Measurements from ENCODE around the gene AP4M1.

Gene AP4M1

DNA sequence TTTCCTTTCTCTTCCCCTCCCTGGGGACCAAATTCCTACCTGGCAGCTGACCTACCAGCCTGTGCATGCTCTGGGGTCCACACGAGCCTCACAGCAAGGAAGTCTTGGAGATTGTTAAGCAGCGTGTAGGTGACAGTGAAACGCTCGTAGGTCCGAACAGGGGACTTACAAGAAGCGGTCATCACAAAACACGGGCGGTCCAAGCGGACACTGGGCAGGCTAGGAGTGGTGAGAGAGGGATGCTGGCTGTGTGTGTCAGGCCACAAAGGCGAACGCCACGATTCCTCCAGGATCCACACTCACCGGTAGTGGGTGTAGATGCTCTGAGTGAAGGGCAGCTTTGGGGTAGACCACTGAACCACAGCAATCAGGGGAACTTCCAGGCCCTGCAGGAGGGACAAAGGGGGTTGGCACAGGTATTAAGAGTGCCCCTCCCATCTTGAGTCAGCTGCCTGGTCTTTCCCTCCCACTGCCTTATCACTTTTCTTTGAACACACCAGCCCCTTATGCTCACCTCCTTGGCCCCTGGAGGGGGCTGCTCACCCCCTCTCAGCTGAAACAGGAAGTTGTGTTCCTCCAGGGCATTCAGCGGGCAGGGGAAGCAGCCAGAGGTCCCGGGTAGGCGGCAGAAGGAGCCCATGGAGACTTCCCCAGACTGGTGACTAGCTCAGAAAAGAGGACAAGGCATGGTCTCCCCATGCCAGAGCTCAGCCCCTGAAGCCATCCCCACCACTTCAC, 55.1 kb downstream of the AP4M1 start:
- TF ChIP-seq GLIS3 (CRISPR knock-in tag; IDR thresholded peaks at IDR 0.05) (no peak), ESRRG (CRISPR knock-in tag; IDR thresholded peaks at IDR 0.05) (no peak), ZFP3 (CRISPR knock-in tag; IDR thresholded peaks at IDR 0.05) (no peak), CSDC2 (CRISPR knock-in tag; IDR thresholded peaks at IDR 0.05) (no peak), TCF4 (CRISPR knock-in tag; IDR thresholded peaks at IDR 0.05; ENCODE audit: borderline replicate concordance) (no peak), ZNF70 (CRISPR knock-in tag; IDR thresholded peaks at IDR 0.05) (no peak), PPARA (CRISPR knock-in tag; IDR thresholded peaks at IDR 0.05; ENCODE audit: borderline replicate concordance) (no peak), SNAI2 (CRISPR knock-in tag; IDR thresholded peaks at IDR 0.05) (no peak), ZNF565 (CRISPR knock-in tag; conservative IDR thresholded peaks at IDR 0.05; ENCODE audit: low read depth) (no peak), ISL1 (CRISPR knock-in tag; IDR thresholded peaks at IDR 0.05) (no peak), ZFP30 (CRISPR knock-in tag; IDR thresholded peaks at IDR 0.05) (no peak), ZNF8 (CRISPR knock-in tag; IDR thresholded peaks at IDR 0.05) (no peak), ARNTL (CRISPR knock-in tag; IDR thresholded peaks at IDR 0.05; ENCODE audit: borderline replicate concordance, low read depth) (no peak), BACH2 (CRISPR knock-in tag; IDR thresholded peaks at IDR 0.05; ENCODE audit: borderline replicate concordance) (no peak), ZC3H10 (CRISPR knock-in tag; IDR thresholded peaks at IDR 0.05) (no peak)
- TF ChIP-seq, protein P1, sequence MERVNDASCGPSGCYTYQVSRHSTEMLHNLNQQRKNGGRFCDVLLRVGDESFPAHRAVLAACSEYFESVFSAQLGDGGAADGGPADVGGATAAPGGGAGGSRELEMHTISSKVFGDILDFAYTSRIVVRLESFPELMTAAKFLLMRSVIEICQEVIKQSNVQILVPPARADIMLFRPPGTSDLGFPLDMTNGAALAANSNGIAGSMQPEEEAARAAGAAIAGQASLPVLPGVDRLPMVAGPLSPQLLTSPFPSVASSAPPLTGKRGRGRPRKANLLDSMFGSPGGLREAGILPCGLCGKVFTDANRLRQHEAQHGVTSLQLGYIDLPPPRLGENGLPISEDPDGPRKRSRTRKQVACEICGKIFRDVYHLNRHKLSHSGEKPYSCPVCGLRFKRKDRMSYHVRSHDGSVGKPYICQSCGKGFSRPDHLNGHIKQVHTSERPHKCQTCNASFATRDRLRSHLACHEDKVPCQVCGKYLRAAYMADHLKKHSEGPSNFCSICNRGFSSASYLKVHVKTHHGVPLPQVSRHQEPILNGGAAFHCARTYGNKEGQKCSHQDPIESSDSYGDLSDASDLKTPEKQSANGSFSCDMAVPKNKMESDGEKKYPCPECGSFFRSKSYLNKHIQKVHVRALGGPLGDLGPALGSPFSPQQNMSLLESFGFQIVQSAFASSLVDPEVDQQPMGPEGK (CRISPR knock-in tag; IDR thresholded peaks at IDR 0.05; ENCODE audit: borderline replicate concordance): no peak
- TF ChIP-seq, protein P2, sequence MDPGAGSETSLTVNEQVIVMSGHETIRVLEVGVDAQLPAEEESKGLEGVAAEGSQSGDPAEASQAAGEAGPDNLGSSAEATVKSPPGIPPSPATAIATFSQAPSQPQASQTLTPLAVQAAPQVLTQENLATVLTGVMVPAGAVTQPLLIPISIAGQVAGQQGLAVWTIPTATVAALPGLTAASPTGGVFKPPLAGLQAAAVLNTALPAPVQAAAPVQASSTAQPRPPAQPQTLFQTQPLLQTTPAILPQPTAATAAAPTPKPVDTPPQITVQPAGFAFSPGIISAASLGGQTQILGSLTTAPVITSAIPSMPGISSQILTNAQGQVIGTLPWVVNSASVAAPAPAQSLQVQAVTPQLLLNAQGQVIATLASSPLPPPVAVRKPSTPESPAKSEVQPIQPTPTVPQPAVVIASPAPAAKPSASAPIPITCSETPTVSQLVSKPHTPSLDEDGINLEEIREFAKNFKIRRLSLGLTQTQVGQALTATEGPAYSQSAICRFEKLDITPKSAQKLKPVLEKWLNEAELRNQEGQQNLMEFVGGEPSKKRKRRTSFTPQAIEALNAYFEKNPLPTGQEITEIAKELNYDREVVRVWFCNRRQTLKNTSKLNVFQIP (CRISPR knock-in tag; IDR thresholded peaks at IDR 0.05; ENCODE audit: borderline replicate concordance, low read depth): no peak
- TF ChIP-seq, protein P3, sequence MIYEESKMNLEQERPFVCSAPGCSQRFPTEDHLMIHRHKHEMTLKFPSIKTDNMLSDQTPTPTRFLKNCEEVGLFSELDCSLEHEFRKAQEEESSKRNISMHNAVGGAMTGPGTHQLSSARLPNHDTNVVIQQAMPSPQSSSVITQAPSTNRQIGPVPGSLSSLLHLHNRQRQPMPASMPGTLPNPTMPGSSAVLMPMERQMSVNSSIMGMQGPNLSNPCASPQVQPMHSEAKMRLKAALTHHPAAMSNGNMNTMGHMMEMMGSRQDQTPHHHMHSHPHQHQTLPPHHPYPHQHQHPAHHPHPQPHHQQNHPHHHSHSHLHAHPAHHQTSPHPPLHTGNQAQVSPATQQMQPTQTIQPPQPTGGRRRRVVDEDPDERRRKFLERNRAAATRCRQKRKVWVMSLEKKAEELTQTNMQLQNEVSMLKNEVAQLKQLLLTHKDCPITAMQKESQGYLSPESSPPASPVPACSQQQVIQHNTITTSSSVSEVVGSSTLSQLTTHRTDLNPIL (CRISPR knock-in tag; IDR thresholded peaks at IDR 0.05; ENCODE audit: low read depth): no peak
- TF ChIP-seq, protein P4, sequence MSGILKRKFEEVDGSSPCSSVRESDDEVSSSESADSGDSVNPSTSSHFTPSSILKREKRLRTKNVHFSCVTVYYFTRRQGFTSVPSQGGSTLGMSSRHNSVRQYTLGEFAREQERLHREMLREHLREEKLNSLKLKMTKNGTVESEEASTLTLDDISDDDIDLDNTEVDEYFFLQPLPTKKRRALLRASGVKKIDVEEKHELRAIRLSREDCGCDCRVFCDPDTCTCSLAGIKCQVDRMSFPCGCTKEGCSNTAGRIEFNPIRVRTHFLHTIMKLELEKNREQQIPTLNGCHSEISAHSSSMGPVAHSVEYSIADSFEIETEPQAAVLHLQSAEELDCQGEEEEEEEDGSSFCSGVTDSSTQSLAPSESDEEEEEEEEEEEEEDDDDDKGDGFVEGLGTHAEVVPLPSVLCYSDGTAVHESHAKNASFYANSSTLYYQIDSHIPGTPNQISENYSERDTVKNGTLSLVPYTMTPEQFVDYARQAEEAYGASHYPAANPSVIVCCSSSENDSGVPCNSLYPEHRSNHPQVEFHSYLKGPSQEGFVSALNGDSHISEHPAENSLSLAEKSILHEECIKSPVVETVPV (CRISPR knock-in tag; IDR thresholded peaks at IDR 0.05): no peak
- TF ChIP-seq, protein P5, sequence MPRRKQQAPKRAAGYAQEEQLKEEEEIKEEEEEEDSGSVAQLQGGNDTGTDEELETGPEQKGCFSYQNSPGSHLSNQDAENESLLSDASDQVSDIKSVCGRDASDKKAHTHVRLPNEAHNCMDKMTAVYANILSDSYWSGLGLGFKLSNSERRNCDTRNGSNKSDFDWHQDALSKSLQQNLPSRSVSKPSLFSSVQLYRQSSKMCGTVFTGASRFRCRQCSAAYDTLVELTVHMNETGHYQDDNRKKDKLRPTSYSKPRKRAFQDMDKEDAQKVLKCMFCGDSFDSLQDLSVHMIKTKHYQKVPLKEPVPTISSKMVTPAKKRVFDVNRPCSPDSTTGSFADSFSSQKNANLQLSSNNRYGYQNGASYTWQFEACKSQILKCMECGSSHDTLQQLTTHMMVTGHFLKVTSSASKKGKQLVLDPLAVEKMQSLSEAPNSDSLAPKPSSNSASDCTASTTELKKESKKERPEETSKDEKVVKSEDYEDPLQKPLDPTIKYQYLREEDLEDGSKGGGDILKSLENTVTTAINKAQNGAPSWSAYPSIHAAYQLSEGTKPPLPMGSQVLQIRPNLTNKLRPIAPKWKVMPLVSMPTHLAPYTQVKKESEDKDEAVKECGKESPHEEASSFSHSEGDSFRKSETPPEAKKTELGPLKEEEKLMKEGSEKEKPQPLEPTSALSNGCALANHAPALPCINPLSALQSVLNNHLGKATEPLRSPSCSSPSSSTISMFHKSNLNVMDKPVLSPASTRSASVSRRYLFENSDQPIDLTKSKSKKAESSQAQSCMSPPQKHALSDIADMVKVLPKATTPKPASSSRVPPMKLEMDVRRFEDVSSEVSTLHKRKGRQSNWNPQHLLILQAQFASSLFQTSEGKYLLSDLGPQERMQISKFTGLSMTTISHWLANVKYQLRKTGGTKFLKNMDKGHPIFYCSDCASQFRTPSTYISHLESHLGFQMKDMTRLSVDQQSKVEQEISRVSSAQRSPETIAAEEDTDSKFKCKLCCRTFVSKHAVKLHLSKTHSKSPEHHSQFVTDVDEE (CRISPR knock-in tag; IDR thresholded peaks at IDR 0.05): no peak
- no peak for ATAC-seq

DNA sequence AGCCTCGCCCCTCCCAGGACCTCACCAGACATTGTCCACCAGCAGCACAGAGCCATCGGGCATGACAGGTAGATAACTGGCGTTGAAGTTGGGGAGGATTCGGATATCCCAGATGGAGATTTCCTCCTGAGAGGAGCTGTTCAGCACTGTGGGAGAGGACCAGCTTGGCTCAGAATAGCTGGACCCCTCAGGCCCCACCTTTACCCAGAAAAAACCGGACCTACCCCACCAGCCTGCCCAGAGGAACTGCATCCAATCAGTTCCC, 55.6 kb downstream of the AP4M1 start:
- no peak for ATAC-seq
- TF ChIP-seq TCF4 (CRISPR knock-in tag; IDR thresholded peaks at IDR 0.05; ENCODE audit: borderline replicate concordance): no peak
- TF ChIP-seq, protein P4 (CRISPR knock-in tag; IDR thresholded peaks at IDR 0.05): no peak
- TF ChIP-seq GLIS3 (CRISPR knock-in tag; IDR thresholded peaks at IDR 0.05): no peak
- no peak for TF ChIP-seq ESRRG (CRISPR knock-in tag; IDR thresholded peaks at IDR 0.05)
- TF ChIP-seq, protein P2 (CRISPR knock-in tag; IDR thresholded peaks at IDR 0.05; ENCODE audit: borderline replicate concordance, low read depth): no peak
- TF ChIP-seq, protein P3 (CRISPR knock-in tag; IDR thresholded peaks at IDR 0.05; ENCODE audit: low read depth): no peak
- TF ChIP-seq, protein P1 (CRISPR knock-in tag; IDR thresholded peaks at IDR 0.05; ENCODE audit: borderline replicate concordance): no peak
- no peak for TF ChIP-seq PPARA (CRISPR knock-in tag; IDR thresholded peaks at IDR 0.05; ENCODE audit: borderline replicate concordance)
- no peak for TF ChIP-seq CSDC2 (CRISPR knock-in tag; IDR thresholded peaks at IDR 0.05)
- TF ChIP-seq TOX (CRISPR knock-in tag; IDR thresholded peaks at IDR 0.05; ENCODE audit: borderline replicate concordance): no peak
- no peak for TF ChIP-seq RARB (CRISPR knock-in tag; IDR thresholded peaks at IDR 0.05)
- no peak for TF ChIP-seq ZC3H10 (CRISPR knock-in tag; IDR thresholded peaks at IDR 0.05)
- no peak for TF ChIP-seq ZFP3 (CRISPR knock-in tag; IDR thresholded peaks at IDR 0.05)
